Measurements from ENCODE around the gene WSB2. TPM values are rescaled to one million over a fixed set of nuclear protein-coding genes. Genes with fewer than 3 reads are reported as not detected.
"Not testable (repeated sequence)": the region's sequence is repeated elsewhere in the genome, so short reads cannot be mapped to it uniquely, and the experiment has no call there.

Gene WSB2
- total and polyA plus RNA-seq, 9 donors = 55.2 to 67.2 (median 59.5) TPM

GRCh38 chr12:117999806-118000205 lies 61.2 kb downstream of the WSB2 start:
- DNase-seq; H3K27ac ChIP-seq (ENCODE audit: low read length); H3K27me3 ChIP-seq (ENCODE audit: control insufficient read depth, insufficient read depth, low read length); H3K4me1 ChIP-seq (ENCODE audit: control insufficient read depth, insufficient read depth, low read length); H3K4me3 ChIP-seq (ENCODE audit: low read length); H3K36me3 ChIP-seq (ENCODE audit: control insufficient read depth, insufficient read depth, low read length); H3K9me3 ChIP-seq (replicated peaks; ENCODE audit: control insufficient read depth, low read depth, low read length): not testable (repeated sequence)
- WGBS (ENCODE audit: insufficient coverage) = no CpG with 5 or more reads among the region's 2 CpGs

GRCh38 chr12:117998719-117999118 lies 62.3 kb downstream of the WSB2 start:
- no peak for DNase-seq
- Histone ChIP-seq H3K4me3 (ENCODE audit: low read length) (no peak overlapping the region), H3K36me3 (ENCODE audit: control insufficient read depth, insufficient read depth, low read length) (no peaks in the 10 kb centered on the region), H3K9me3 (replicated peaks; ENCODE audit: control insufficient read depth, low read depth, low read length) (no peaks in the 10 kb centered on the region), H3K4me1 (ENCODE audit: control insufficient read depth, insufficient read depth, low read length) (no peaks in the 10 kb centered on the region), H3K27me3 (ENCODE audit: control insufficient read depth, insufficient read depth, low read length) (no peaks in the 10 kb centered on the region), H3K27ac (ENCODE audit: low read length) (no peak overlapping the region)
- WGBS (ENCODE audit: insufficient coverage) = no CpG with 5 or more reads among the region's 2 CpGs

GRCh38 chr12:117994551-117995438 lies 66.2 kb downstream of the WSB2 start:
- H3K27me3 ChIP-seq (ENCODE audit: control insufficient read depth, insufficient read depth, low read length) = no peaks in the 10 kb centered on the region
- no CpG with 5 or more reads among the region's 3 CpGs for WGBS (ENCODE audit: insufficient coverage)
- H3K9me3 ChIP-seq (replicated peaks; ENCODE audit: control insufficient read depth, low read depth, low read length) = no peaks in the 10 kb centered on the region
- no peak overlapping the region for H3K4me3 ChIP-seq (ENCODE audit: low read length)
- no peaks in the 10 kb centered on the region for H3K36me3 ChIP-seq (ENCODE audit: control insufficient read depth, insufficient read depth, low read length)
- no peak for DNase-seq
- no peaks in the 10 kb centered on the region for H3K4me1 ChIP-seq (ENCODE audit: control insufficient read depth, insufficient read depth, low read length)
- H3K27ac ChIP-seq (ENCODE audit: low read length) = no peak overlapping the region

GRCh38 chr12:117986705-117987469 lies 74.1 kb downstream of the WSB2 start:
- no peaks in the 10 kb centered on the region for H3K27me3 ChIP-seq (ENCODE audit: control insufficient read depth, insufficient read depth, low read length)
- H3K9me3 ChIP-seq (replicated peaks; ENCODE audit: control insufficient read depth, low read depth, low read length) = no peaks in the 10 kb centered on the region
- no CpG with 5 or more reads among the region's 4 CpGs for WGBS (ENCODE audit: insufficient coverage)
- H3K36me3 ChIP-seq (ENCODE audit: control insufficient read depth, insufficient read depth, low read length) = no peaks in the 10 kb centered on the region
- H3K4me1 ChIP-seq (ENCODE audit: control insufficient read depth, insufficient read depth, low read length) = no peaks in the 10 kb centered on the region
- DNase-seq = no peak
- H3K4me3 ChIP-seq (ENCODE audit: low read length) = no peak overlapping the region
- H3K27ac ChIP-seq (ENCODE audit: low read length) = no peak overlapping the region

- no peaks in the 10 kb centered on the region for H3K27me3 ChIP-seq (ENCODE audit: control insufficient read depth, insufficient read depth, low read length)
- 86% methylated on average over 1 of the region's 2 CpGs for WGBS (ENCODE audit: insufficient coverage)
- no peak for DNase-seq
- no peaks in the 10 kb centered on the region for H3K4me1 ChIP-seq (ENCODE audit: control insufficient read depth, insufficient read depth, low read length)
- no peaks in the 10 kb centered on the region for H3K36me3 ChIP-seq (ENCODE audit: control insufficient read depth, insufficient read depth, low read length)
- no peak overlapping the region for H3K4me3 ChIP-seq (ENCODE audit: low read length)
- H3K9me3 ChIP-seq (replicated peaks; ENCODE audit: control insufficient read depth, low read depth, low read length) = no peaks in the 10 kb centered on the region
- H3K27ac ChIP-seq (ENCODE audit: low read length) = no peak overlapping the region
Observed at GRCh38 chr12:117985182-117985581, 75.8 kb downstream of the WSB2 start.

Other genes starting within 250 kb of the WSB2 start
- gene KSR2, start 92.2 kb downstream of the WSB2 start, total RNA-seq = under 0.01 TPM
- gene KSR2, start 92.2 kb downstream of the WSB2 start, polyA plus RNA-seq (ENCODE audit: insufficient read depth in 1 of 8, insufficient read length in 8 of 8, low replicate concordance in 1 of 8) = under 1 TPM in 5 of 8 donors, not detected in 3; under 0.01 to 0.14 (median 0.07) TPM
- 13.3 TPM for gene RFC5, start 44.5 kb downstream of the WSB2 start, total RNA-seq
- gene RFC5, start 44.5 kb downstream of the WSB2 start, polyA plus RNA-seq (ENCODE audit: insufficient read depth in 1 of 8, insufficient read length in 8 of 8, low replicate concordance in 1 of 8) = 10 to 100 TPM; 10.5 to 17.8 (median 13.1) TPM
- gene VSIG10, start 42.8 kb upstream of the WSB2 start, total RNA-seq = 11.8 TPM
- gene VSIG10, start 42.8 kb upstream of the WSB2 start, polyA plus RNA-seq (ENCODE audit: insufficient read depth in 1 of 8, insufficient read length in 8 of 8, low replicate concordance in 1 of 8) = 10 to 100 TPM in 4 of 8 donors, 1 to 10 TPM in 4; 7.7 to 14.7 (median 10.2) TPM
- gene PEBP1, start 74.9 kb upstream of the WSB2 start, total RNA-seq = 132 TPM
- gene PEBP1, start 74.9 kb upstream of the WSB2 start, polyA plus RNA-seq (ENCODE audit: insufficient read depth in 1 of 8, insufficient read length in 8 of 8, low replicate concordance in 1 of 8) = 100 to 1,000 TPM; 138 to 156 (median 148) TPM

Data from muscle of leg (tissue), 11 donors.